Measurements from ENCODE around the gene PHF20.
"Not testable (repeated sequence)": the region's sequence is repeated elsewhere in the genome, so short reads cannot be mapped to it uniquely, and the experiment has no call there.

The PHF20 gene

DNA sequence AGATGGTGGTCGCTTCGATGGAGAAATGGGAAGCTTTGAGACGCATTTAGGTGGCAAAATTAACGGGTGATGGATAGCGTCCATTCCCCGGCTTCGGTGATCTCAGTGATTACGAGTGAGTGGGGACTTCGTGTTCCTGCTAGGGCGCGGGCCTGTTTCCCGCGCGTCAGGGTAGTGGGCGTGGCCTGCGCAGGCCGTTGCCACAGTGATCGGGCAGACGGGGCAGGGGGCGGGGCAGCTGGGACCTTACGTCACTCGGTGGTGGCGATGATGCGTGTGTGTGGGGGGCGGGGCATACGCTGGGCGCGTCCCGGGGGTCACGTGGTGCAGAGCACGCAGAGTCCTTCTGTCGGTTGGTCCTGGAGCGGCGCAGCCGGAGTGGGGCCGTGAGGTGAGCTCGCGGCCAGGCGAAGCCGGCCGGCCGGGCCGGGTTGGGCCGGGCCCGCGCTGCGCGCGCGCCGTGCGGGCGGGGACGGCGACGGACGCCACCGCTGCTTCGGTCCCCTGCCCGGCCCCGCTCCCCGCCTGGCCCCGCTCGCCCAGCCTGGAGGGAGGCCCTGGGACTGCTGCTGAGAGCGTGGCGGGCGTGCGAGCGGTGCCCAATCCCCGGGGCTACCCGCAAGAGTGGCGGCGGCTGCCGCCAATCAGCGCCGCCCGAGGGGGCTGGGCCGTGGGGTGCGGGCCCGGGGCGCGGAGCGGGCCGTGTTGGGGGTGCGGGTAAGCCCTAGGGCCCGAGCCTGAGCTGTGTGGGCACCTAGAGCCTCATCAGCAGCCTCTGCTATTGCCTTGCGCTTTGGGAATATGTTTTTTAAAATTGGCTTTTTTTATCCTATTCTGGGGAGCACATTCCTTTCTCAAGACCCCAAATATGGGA, at the start of gene PHF20:
TSS of gene PHF20 (plus strand) at position 327 of the 874 bp plus-strand sequence. CDS start 29,508 bp downstream, outside the sequence.
- peak; percentile 90 for DNase-seq

DNA sequence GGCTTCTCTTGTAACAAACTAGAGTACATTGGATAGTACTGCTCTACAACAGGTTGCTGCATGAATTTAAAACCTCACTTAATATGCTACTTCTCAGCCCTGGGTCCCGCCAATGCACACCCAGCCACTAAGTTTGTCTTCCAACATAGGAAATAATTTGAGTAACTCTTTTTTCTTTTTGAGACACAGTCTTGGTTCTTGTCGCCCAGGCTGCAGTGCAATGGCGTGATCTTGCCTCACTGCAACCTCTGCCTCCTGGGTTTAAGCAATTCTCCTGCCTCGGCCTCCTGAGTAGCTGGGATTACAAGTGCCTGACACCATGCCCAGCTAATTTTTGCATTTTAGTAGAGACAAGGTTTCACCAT, 48.6 kb upstream of the PHF20 start:
- not testable (repeated sequence) for DNase-seq

- not testable (repeated sequence) for DNase-seq
Measured at GRCh38 chr20:35723652-35724320, 48.0 kb upstream of the PHF20 start.

DNA sequence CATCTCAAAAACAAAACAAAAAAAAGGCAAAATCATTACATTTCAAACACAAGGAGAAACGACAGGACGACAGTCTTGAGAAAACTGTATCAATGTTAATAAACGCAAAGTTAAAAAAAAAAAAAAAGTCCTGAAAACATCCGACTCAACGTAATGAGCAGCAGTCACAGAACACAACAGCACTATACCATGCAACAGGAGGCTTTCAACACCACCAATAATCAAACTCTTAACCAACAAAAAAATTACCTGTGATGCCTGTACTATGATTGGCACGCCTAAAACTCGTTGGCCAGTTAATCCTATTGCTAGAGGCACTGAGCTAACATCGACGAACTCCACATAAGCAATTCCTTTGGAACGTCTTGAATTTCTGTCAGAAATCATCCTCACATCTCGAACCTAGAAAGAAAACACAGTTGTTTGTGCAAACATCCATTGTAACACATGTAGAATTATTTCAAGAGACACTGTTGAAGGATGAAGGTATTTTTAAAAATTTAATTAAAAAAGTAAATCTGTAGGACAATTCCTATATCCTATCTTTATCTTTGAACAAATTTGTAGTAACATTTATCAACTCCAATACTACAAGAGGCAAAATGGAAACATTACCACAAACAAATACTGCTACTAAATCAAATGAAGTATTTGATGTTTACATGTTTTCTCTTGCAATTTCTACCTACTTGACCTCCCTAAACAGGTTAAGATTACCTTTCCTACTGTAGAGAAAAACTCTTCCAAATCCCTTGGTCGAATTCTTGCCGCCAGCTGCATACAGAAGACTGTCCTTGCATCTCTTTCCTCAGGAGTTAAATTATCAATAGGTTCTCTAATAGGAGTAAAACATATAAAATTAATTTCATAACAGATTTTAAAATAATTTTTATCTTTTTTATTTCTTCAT, 47.2 kb upstream of the PHF20 start:
- DNase-seq = no peak

- DNase-seq = no peak
Measured at GRCh38 chr20:35726842-35727711, 44.7 kb upstream of the PHF20 start.

- DNase-seq = no peak
Measured at GRCh38 chr20:35729283-35729807, 42.5 kb upstream of the PHF20 start.

DNA sequence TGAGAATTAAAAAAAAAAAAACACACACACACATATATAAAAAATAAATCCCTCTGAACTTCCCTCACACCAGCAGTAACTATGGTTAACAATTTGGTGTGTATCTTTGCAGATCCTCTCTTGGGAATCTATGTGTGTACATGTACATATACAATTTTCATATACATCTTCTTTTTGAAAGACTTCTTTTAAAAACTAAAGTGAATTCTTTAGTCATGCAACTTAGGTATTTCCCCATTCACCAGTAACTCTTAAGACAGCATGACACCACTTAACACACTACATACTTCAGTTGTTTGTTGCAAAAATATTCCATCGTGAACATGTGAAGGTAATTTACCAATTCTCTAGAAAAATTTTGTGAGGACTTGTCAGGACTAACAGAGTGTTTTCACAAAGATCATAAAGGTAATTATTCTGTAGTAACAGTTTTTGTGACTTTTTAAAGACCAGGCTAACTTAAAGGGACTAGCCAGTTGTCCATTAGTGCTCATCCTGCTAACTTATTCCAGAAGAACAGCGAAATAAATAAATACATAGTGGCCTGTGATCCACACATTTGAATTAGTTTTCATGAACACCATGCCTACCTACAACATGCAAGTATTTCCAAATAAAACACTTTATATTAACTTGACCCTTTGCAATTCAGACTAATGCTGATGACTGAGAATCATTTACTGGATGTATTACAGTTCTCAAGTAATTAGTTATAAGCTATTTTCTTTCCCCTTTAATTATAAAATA, 41.8 kb upstream of the PHF20 start:
- no peak for DNase-seq

GRCh38 chr20:35730583-35731468, 41.0 kb upstream of the PHF20 start:
- no peak for DNase-seq

GRCh38 chr20:35731469-35731788, 40.4 kb upstream of the PHF20 start:
- DNase-seq = no peak

DNA sequence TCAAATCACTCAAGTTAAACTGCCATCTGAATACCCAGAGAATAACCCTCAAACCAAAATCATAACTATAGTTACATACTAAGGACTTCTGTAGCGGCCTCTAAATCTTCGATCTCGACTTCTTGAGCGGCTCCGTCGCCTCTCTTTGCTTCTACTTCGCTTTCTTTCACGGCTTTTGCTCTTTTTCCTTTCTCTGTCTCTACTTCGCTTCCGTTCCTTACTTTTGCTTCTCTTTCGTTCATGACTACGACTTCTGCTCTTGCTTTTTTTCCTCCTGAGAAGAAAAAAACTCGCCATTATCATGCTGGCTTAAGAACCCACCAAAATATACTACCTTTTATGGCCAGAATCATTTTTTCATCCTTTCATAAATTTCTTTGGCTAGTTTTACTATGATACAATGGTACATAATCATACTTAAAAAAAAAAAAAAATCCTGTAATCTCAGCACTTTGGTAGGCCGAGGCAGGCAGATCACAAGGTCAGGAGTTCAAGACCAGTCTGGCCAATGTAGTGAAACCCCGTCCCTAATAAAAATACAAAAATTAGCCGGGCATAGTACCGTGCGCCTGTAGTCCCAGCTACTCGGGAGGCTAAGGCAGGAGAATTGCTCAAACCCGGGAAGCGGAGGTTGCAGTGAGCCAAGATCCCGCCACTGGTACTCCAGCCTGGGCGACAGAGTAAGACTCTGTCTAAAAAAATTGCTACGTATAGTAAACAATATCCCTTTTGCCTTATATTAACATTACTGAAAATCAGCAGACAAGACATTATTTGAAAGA, 39.8 kb upstream of the PHF20 start:
- DNase-seq = no peak

GRCh38 chr20:35732644-35732982, 39.2 kb upstream of the PHF20 start:
- no peak for DNase-seq

GRCh38 chr20:35734374-35734773, 37.4 kb upstream of the PHF20 start:
- no peak for DNase-seq

- DNase-seq = no peak
Measured at GRCh38 chr20:35734777-35735649, 36.8 kb upstream of the PHF20 start.

GRCh38 chr20:35735826-35736470, 35.9 kb upstream of the PHF20 start:
- no peak for DNase-seq

GRCh38 chr20:35737865-35738333, 33.9 kb upstream of the PHF20 start:
- DNase-seq = no peak

DNA sequence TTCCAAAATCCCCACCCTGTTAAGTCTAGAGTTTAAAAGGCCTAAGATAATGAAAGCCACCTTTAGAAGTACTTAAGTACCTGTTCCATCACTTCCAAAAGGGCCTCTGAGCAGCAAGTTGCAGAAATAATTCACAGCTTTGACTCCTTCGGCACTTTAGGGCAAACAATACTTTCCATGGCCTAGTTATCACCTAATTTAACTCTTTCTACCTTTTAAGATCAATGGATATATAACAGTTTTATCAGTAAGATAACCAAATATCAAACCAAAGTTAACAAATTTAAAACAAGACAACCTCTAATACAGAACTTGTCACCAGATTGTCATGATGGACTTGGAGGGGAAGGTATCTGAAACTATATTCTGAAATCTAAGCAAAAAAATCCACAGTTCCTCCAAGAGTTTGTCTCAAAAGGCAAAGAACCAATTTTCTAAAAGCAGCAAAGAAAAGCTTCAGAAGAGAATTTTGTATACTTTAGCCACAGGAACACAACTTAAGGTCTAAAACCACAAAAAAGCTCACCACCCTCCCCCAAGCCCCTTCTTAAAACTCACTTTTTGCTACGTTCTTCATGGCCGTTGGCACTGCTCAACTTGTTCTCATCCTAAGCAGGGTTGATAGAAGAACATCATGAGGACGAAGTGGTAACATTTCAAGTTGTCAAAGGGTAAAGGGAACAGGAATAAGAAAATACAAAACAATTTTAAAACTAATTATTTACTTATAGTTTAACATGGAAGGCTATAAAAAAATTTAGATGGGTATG, 33.2 kb upstream of the PHF20 start:
- DNase-seq = no peak
